ENCODE results near the gene UFSP1.
A peak's percentile ranks its signal among the peaks of the same experiment; 100 is the strongest.
"Not testable (repeated sequence)": the region's sequence is repeated elsewhere in the genome, so short reads cannot be mapped to it uniquely, and the experiment has no call there.

UFSP1 gene

DNA sequence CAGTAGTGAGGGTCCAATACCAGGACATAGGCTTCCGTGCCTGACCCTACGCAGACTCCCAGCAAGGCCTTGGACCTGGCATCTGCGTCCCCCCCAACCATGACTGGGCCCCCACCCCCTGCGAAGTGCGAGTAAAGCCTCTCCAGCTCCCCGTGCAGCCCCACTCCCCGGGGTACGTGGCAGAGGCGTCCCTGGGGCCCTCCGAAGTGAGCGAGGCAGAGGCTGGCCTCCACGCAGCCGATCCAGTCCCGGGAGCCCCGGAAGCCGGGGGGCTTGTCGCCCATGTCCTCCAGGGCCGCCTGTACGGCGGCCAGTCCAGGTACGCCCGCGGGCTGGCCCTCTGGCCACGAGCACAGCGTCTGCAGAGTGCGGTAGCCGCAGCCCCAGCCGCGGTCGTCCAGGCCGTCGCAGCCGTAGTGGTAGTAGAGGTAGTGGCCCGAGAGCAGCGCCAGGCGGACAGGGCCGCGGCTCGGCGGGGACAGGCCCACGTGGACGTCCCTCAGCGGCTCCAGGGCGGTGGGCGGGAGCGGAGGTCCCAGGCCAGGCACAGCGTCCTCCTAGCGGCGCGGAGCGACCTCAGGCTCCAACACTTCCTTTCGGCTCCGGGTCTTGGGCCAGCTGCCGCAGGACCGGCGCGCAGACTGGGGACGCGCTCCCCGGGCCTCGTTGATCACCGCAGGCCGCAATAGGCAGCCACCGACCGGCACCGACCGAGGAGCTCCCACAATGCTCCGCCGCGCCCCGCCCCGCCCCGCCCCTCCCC, at the start of gene UFSP1:
UFSP1 (minus strand) TSS at position 728 of the 763 bp plus-strand sequence; CDS start at position 284, 444 bp downstream.
- no peak for DNase-seq

DNA sequence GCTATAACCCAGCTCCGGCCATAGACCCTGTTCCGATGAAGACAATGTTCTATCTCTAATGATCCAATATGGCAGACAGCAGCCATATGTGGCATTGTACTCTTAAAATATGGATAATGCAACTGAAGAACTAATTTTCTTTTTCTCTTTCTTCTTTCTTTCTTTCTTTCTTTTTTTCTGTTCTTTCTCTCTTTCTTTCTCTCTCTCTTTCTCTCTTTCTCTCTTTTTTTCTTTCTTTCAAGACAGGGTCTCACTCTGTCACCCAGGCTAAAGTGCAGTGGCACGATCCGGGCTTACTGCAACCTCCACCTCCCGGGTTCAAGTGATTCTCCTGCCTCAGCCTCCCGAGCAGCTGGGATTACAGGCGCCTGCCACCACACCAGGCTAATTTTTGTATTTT, 46.7 kb upstream of the UFSP1 start:
- DNase-seq: not testable (repeated sequence)

- not testable (repeated sequence) for DNase-seq
These were observed 45.9 kb upstream of the UFSP1 start for GRCh38 chr7:100935381-100935780.

DNA sequence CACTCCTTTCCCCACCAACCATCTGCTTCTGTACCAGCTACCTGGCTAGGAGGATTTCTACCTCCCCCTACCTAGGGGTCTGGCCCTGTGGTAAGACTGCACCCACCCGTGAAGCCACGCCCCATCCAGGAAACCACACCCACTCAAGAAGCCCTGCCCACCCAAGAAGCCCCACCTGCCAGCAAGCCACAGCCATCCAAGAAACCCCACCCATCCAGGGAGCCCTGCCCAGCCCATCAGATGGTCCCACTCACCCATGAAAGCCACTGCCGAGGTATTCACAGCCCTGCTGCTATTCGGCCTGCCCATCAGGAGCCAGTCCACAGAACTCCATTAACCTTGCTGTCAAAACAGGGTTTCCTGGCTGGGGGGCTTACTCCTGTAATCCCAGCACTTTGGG, 44.2 kb upstream of the UFSP1 start:
- no peak for DNase-seq

GRCh38 chr7:100929808-100930174, 40.3 kb upstream of the UFSP1 start:
- no peak for DNase-seq

DNA sequence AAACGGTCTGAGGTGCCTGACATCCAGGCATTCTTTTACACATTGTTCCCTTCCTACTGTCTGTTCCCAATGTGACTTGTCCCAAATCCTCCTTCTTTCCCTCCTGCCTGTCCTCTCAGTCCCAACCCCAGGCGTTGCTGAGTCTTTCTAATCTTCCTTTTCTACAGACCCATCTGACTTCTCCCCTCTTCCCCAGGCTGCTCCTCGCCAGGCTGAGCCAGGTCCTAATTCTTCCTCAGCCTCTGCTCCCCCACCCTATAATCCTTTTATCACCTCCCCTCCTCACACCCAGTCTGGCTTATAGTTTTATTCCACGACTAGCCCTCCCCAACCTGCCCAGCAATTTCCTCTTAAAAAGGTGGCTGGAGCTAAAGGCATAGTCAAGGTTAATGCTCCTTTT, 34.1 kb upstream of the UFSP1 start:
- not testable (repeated sequence) for DNase-seq

GRCh38 chr7:100921039-100921438, 31.5 kb upstream of the UFSP1 start:
- DNase-seq: no peak

DNA sequence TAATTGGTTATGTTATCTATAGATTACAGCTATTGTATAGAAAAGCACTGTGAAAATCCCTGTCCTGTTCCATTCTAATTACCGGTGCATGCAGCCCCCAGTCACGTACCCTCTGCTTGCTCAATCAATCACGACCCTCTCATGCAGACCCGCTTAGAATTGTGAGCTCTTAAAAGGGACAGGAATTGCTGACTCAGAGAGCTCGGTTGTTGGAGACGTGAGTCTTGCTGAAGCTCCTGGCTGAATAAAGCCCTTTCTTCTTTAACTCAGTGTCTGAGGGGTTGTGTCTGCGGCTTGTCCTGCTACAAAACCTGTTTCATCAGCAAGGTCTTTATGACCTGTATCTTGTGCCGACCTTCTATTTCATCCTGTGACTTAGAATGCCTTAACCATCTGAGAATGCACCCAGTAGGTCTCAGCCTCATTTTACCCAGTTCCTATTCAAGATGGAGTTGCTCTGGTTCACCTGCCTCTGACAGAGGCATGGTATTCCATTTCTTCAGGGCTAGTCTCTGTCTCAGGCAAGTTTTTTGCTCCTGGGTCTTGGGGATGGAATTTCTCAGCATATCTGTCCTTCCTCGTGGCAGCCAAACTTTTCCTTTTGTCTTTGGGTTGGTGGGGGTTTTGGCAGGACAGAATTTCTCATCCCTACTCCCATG, 30.4 kb upstream of the UFSP1 start:
- not testable (repeated sequence) for DNase-seq

DNA sequence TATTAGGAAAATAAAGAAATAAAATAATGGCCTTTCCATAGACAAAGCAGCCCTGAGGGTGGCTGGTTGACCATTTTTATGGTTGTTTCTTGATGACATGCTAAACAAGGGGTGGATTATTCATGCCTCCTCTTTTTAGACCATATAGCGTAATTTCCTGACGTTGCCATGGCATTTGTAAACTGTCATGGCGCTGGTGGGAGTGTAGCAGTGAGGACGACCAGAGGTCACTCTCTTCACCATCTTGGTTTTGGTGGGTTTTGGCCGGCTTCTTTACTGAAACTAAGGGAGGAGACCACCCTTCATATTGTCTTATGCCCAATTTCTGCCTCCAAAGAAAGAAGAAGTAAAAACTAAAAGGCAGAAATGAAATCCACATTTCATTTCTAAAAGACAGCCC, 29.8 kb upstream of the UFSP1 start:
- DNase-seq: not testable (repeated sequence)

- no peak for DNase-seq
These were observed 25.4 kb upstream of the UFSP1 start for GRCh38 chr7:100914879-100915447.

GRCh38 chr7:100914208-100914878, 24.8 kb upstream of the UFSP1 start:
- no peak for DNase-seq

GRCh38 chr7:100911484-100911883, 22.0 kb upstream of the UFSP1 start:
- DNase-seq: no peak

- not testable (repeated sequence) for DNase-seq
These were observed 20.9 kb upstream of the UFSP1 start for GRCh38 chr7:100910443-100910842.

DNA sequence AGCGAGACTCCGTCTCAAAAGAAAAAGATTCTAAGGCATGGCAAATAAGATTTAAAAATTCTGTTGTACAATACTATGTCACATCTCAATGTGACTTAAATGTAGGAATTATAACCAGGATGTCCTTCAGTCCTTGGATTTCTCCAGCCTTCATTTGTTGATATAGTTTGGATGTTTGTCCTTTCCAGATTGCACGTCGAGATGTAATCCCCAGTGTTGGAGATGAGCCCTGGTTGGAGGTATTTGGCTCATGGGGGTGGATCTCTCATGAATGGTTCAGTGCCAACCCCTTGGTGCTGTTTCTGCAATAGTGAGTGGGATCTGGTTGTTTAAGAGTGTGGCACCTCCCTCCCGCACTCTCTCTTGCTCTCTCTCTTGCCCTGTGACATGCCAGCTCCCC, 19.0 kb upstream of the UFSP1 start:
- no peak for DNase-seq

- DNase-seq: no peak
These were observed 13.1 kb upstream of the UFSP1 start for GRCh38 chr7:100902638-100903037.

- no peak for DNase-seq
These were observed 12.4 kb upstream of the UFSP1 start for GRCh38 chr7:100901921-100902332.

DNA sequence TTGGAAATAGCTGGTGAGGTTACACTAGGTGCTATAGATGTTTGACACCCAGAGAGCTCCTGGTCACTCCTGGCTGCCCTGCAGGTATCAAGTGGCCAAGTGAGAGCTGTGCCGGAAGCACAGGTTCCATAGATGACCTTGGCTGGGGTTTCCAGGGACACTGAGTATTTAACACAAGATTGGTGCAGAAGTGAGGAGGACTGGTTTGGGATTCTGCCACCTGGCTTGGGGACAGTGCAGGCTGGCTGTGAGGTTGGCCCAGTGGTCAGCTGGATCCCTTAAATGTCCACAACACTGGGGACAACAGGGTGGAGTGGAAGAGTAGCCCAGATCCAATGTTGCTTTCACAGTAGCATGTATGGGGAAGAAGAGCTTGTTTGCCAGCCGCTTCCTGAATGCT, 11.5 kb upstream of the UFSP1 start:
- no peak for DNase-seq

GRCh38 chr7:100899432-100899831, 9.9 kb upstream of the UFSP1 start:
- no peak for DNase-seq

DNA sequence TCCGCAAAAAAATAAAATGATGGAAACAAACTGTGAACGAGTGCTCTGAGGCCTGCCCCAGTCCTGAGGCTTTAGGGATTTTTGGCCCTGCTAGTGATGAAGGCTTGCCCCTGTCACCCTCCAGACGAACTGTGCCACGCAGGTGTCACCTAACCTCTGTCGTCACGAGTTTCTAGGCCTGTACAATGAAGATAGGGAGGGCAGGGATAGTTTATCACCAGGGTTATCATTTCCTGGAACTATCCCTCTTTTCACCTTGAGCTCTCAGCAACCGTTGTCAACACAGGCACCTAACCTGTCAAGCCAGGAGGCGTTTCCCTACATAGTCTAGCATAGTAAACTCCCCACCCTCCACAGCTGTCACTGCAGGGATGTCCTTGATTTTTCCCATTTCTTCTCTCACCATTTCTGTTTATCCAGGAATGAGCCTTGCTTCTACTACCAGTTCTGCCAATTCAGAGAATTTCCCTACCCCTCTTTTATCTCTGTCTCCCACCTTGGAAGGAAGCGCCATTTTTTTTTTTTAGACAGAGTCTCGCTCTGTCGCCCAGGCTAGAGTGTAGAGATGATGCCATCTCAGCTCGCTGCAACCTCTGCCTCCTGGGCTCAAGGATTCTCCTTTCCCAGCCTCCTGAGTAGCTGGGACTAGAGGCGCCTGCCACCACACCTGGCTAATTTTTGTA, 8.4 kb upstream of the UFSP1 start:
- DNase-seq: no peak

DNA sequence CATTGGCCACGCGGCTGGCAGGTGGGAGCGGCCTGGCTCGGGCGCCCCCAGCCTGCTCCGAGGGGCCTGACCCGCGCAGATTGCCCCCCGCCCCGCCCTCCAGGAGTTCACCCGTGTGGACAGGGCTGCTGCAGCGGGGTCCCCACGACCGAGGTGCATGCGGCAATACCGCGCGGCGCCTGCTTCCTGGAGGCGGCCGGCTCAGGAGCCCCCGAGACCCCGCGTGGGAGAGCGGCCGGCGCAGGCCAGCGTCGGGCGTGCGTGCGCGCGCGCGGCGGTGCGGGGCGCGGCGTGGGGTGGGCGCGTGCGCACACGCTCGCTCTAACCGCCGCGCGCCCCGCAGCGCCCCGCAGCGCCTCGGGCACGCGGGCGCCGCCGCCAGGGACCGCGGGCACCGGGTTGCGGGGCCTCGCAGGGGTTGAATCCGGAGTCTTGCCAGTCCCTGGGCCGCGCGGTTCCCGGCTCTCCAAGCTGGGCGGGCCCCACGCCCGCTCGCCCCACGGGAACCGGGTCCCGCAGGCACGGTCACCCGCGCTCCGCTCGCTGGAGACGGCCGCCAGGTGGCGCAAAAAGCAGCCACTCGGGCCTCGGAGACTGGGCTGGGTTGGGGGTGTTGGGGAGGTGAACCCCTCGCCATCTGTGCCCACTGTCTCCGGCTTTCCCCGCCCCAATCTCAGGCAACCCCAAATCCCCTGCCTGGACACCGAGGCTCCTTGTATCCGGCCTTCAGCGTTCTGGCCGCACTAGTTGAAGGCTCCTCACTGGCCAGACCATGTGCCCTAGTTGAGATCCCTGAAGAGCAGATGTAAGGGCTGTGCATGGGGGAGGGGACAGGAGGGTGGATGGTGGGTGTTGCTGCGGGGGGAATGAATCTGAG, 7.5 kb upstream of the UFSP1 start:
- DNase-seq: peak; percentile 73

GRCh38 chr7:100895956-100896731, 6.6 kb upstream of the UFSP1 start:
- no peak for DNase-seq

GRCh38 chr7:100895701-100895955, 6.1 kb upstream of the UFSP1 start, which contains the start of gene ACHE:
TSS of gene ACHE (minus strand) at chr7:100895888. CDS start at chr7:100894232, 1,656 bp downstream.
- DNase-seq: no peak
